HG03558 (cell line): ENCODE measurements around the gene NXPH2.
"Not testable (repeated sequence)": the region's sequence is repeated elsewhere in the genome, so short reads cannot be mapped to it uniquely, and the experiment has no call there.

Source experiments
- ATAC-seq: cut with Tn5 transposase; IDR thresholded peaks from one replicate; pipeline ENCODE4 v1.9.1; 2021; ENCODE audit warnings: moderate number of reproducible peaks; ENCODE audit not compliant: unreplicated experiment; ENCODE audit errors: extremely low read depth

The NXPH2 gene

DNA sequence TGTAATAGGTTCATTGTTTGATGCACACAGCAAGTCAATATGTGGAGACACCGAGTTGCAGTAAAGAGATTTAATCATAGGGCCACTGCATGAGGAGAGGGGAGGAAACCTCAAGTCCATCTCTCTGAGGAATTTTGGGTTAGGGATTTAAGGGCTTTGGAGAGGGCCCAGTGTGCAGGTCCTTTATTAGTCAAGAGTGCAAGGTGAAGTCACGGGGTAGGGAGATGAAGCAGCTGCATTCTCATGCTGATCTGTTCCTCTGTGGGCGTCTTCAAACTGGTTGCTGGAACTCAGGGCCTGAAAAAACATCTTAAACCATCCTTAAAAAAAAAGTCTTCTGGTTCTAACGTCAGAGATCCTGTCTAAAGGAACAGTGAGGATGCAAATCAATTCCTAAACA, 131.6 kb downstream of the NXPH2 start:
- no peak for ATAC-seq

- not testable (repeated sequence) for ATAC-seq
These were observed 135.4 kb downstream of the NXPH2 start for GRCh38 chr2:138644776-138645175.

DNA sequence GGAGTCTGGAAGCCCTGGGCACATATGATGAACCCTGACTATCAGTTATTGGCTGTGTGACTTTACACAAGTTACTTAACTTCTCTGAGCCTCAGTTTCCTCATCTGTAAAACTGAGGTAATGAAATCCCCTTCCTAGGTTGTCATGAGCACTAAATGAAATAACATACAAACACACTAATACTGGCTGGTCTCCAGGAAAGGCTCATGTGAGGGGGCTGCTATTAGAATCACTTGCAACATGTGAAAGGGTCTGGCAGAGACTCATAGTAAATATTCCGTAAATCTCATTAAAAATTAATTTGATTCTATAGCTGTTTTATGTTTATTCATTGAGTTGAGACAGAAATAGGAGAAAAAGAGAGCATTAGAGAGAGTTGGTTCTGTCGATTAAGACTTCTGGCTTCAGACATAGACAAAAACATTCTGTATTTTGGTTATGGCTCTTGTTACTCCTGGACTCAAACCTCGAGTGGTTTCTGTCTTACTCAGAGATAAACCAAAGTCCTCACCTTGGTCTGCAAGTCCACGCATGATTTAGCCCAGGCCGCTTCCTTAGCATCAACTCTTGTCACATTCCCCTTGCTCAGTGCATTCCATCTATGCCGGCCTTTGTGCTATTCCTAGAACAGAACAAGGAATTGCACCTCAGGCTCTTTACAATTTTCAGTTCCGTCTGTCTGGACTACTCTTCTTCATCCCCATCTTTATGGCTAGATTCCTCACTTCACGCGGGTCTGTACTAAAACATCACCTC, 139.1 kb downstream of the NXPH2 start:
- no peak for ATAC-seq

DNA sequence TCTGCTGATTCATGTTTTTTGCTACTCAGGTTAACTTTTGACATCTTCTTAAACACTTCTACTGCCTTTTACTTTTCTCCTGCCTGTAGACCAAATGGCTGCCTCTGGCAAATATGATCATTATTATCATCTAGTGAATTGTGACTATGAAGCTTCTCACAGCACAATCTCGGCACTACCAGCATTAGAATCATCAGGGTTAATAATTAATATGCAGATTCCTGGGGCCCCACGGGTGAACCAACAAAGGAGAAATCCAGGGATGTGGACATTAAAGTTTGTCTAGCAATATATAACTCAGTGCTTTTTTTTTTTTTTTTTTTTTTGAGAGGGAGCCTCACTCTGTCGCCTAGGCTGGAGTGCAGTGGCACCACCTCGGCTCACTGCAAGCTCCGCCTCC, 142.5 kb downstream of the NXPH2 start:
- no peak for ATAC-seq

GRCh38 chr2:138637061-138637460, 143.1 kb downstream of the NXPH2 start:
- no peak for ATAC-seq

- ATAC-seq = no peak
These were observed 147.1 kb downstream of the NXPH2 start for GRCh38 chr2:138633049-138633448.

GRCh38 chr2:138632066-138632620, 148.0 kb downstream of the NXPH2 start:
- no peak for ATAC-seq

- no peak for ATAC-seq
These were observed 150.0 kb downstream of the NXPH2 start for GRCh38 chr2:138630164-138630563.

GRCh38 chr2:138626148-138626547, 154.0 kb downstream of the NXPH2 start:
- ATAC-seq = no peak

- no peak for ATAC-seq
These were observed 157.6 kb downstream of the NXPH2 start for GRCh38 chr2:138622613-138623012.

DNA sequence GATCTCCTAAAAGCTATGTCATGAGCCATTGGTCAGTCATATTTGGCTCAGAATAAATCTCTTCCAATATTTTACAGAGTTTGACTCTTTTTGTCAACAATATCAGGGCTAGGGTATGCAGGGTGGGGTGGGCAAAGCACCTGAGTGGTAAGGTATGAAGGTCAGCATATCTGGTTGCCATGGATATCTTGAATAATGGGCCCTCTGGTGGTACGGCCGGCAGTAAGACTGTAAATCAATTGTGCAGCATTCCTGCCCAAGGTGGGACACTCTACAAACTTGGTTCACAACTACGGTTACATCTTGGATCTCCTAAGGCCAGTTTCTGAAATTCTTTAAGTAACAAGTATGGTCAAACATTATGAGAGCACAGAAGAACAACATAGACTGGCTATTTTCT, 159.1 kb downstream of the NXPH2 start:
- no peak for ATAC-seq

DNA sequence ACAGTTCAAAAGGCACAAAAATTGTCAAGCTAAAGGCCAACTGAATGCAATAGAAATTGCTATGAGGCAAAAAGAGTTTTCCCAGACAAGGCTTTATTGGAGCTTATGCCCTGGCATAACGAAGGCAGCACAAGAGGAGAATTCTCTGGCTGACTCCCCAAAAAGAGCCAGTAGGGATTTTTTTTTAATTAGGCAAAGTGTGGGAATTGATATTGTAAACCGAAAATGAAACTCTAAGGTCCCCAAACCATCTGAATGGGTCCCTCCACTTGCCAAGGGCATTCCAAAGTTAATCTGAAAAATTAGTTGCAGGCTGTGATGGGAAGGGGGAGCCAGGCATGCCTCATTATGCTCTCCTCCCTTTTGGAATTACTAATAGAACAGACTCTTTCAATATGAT, 159.8 kb downstream of the NXPH2 start:
- ATAC-seq = no peak
